Mesothelial cell of epicardium (in vitro differentiated cells): Measurements from ENCODE around the gene ZFAND4. TPM values are rescaled to one million over a fixed set of nuclear protein-coding genes. Genes with fewer than 3 reads are reported as not detected.
"Not testable (repeated sequence)": the region's sequence is repeated elsewhere in the genome, so short reads cannot be mapped to it uniquely, and the experiment has no call there.

ENCODE experiments used
- DNase-seq, 2 experiments: peaks; one replicate each; pipeline ENCODE4 v3.0.0; 2021; ENCODE audit warnings: low spot score in 2 of 2; ENCODE audit not compliant: unreplicated experiment in 2 of 2
- H3K27ac Mint-ChIP-seq: 2 replicates; pipeline ENCODE4 v1.8.0; 2021; ENCODE audit warnings: mixed read lengths
- H3K27me3 Mint-ChIP-seq: 2 replicates; pipeline ENCODE4 v1.8.0; 2021; ENCODE audit warnings: low read depth, mixed read lengths
- H3K36me3 Mint-ChIP-seq: 2 replicates; pipeline ENCODE4 v1.8.0; 2021; ENCODE audit warnings: mixed read lengths
- H3K4me1 Mint-ChIP-seq: 2 replicates; pipeline ENCODE4 v1.8.0; 2021; ENCODE audit warnings: mixed read lengths
- H3K4me3 Mint-ChIP-seq: 2 replicates; pipeline ENCODE4 v1.8.0; 2021; ENCODE audit warnings: mild to moderate bottlenecking, moderate library complexity, mixed read lengths
- H3K9me3 Mint-ChIP-seq: 2 replicates; pipeline ENCODE4 v1.8.0; 2021; ENCODE audit warnings: mixed read lengths
- total RNA-seq: library from RNA; stranded (reverse); gene quantifications from 3 replicates; pipeline ENCODE4 v1.2.1, GENCODE V29; 2021
- TF ChIP-seq, protein P1 (sequence below): fragments of 200-600 bp; sonication (generic); IDR thresholded peaks from one replicate; pipeline ENCODE4 v1.5.0; 2021; ENCODE audit warnings: antibody characterized with exemption; ENCODE audit not compliant: unreplicated experiment

The ZFAND4 gene
- total RNA-seq = 20.2 to 22.4 TPM (median 21.2 TPM) in 3 replicates

DNA sequence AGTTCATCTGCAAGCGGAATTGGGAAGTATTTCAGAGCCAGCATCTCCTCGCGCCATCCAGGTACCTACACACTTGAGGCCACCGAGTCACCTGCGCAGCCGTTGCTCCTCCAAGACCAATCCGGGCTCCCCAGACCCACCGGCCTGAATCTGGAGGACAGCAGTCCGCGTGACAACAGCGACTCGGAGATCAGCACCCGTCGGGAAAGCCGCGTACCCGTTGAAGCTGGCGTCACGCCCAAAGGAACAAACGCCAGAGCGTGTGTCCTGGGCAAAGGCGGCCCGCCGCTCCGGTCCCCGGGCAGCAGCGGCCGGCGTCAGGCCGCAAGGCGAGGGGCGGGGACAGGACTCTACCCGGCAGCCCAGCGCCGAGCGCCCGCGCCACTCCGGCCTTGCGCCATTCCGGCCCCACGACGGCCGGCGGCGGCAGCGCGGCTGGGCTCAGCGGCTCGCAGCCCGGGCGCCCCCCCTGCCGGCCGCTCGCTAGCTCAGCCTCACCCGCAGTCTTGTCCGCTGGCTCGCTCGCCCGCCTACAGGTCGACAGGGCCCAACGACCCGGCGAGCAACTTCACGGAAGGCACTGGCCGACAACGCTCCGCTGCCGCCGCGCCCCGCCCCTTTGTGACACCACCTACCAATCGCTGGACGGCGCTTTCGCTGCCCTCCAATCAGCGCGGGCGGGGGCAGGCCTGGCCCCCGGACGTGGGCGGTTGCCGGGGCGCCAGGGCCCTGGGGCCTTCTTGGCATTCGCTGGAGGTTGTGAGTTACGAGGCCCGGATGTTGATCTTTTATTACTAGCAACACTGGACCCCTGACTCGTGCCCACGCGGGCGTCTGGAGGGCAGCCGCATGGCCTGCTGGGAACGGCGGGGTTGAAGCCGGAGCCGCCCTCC is at the start of gene ZFAND4:
TSS of gene ZFAND4 (minus strand) at position 592 of the 893 bp plus-strand sequence. CDS start 9,047 bp downstream, outside the sequence.
- Mint-ChIP-seq H3K4me1 (peaks cover 11% of the 10 kb centered on the region), H3K27ac (peak within 1 kb of the TSS; percentile 76), H3K27me3 (peaks cover 3% of the 10 kb centered on the region), H3K9me3 (no peaks in the 10 kb centered on the region), H3K36me3 (no peaks in the 10 kb centered on the region), H3K4me3 (peak within 1 kb of the TSS; percentile 77)
- peak; percentile 83 to 88 for DNase-seq
- TF ChIP-seq, protein P1, sequence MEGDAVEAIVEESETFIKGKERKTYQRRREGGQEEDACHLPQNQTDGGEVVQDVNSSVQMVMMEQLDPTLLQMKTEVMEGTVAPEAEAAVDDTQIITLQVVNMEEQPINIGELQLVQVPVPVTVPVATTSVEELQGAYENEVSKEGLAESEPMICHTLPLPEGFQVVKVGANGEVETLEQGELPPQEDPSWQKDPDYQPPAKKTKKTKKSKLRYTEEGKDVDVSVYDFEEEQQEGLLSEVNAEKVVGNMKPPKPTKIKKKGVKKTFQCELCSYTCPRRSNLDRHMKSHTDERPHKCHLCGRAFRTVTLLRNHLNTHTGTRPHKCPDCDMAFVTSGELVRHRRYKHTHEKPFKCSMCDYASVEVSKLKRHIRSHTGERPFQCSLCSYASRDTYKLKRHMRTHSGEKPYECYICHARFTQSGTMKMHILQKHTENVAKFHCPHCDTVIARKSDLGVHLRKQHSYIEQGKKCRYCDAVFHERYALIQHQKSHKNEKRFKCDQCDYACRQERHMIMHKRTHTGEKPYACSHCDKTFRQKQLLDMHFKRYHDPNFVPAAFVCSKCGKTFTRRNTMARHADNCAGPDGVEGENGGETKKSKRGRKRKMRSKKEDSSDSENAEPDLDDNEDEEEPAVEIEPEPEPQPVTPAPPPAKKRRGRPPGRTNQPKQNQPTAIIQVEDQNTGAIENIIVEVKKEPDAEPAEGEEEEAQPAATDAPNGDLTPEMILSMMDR = peak; percentile 44

DNA sequence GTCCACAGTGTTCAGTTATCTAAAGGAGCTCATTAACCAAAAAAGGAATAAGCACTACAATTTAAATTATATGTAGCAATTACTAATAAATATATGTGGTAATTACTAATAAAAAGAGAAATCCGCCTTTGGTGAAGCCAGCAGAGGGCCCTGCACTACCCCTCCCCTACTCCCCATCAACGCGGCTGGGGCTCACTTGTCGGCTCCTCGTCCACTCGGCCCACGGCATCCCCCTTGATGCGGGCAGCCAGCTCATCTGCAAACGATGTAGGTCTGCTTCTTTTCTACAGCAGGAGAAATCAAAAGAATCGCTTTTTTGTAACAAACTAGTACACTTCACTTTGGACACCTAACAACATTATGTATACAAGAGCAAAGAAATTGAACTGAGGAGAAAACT is 48.9 kb upstream of the ZFAND4 start:
- not testable (repeated sequence) for H3K4me3 Mint-ChIP-seq, DNase-seq, H3K4me1 Mint-ChIP-seq, H3K27ac Mint-ChIP-seq, H3K36me3 Mint-ChIP-seq, H3K9me3 Mint-ChIP-seq
- H3K27me3 Mint-ChIP-seq = peaks cover 36% of the 10 kb centered on the region

DNA sequence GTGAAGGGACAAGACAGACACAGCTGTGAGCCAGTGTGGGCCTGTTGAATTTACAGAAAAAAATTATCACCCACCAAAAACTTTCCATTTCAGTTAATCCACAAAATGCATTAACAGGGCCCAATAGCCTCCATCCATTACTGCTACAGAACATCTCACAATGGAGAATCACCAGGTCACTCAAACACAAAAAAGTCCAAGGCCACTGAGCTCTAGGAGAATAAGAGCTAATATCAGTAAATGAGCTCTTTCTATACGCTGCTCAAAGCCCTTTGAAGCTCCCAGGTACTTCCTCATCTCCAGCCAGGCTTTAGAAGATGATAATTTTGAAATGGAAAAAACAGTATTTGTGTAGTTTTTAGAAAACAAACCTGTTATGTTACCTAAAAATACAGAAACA is 45.1 kb upstream of the ZFAND4 start:
- H3K27ac Mint-ChIP-seq, H3K4me1 Mint-ChIP-seq, DNase-seq, H3K9me3 Mint-ChIP-seq, H3K36me3 Mint-ChIP-seq, H3K4me3 Mint-ChIP-seq: not testable (repeated sequence)
- peaks cover 48% of the 10 kb centered on the region for H3K27me3 Mint-ChIP-seq

DNA sequence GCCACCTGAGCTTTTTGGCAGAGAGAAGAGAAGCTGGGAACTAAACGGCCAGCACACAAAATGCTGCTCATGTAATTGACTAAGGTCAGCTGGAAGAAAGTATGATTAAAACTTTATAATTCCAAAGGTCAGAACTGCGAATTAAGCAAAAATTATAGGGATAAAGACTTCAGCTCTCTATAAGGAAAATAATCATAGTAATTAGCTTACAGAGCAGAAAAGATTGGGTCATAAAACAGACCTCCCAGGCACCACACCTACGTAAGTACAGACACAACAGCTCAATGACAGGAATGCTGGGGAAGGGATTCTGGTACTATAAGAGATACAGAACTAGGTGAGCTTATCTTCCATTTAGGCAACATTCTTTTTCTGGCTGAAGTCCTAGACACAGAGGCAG is 44.5 kb upstream of the ZFAND4 start:
- not testable (repeated sequence) for H3K36me3 Mint-ChIP-seq, DNase-seq, H3K4me1 Mint-ChIP-seq, H3K4me3 Mint-ChIP-seq, H3K9me3 Mint-ChIP-seq, H3K27ac Mint-ChIP-seq
- peaks cover 44% of the 10 kb centered on the region for H3K27me3 Mint-ChIP-seq

DNA sequence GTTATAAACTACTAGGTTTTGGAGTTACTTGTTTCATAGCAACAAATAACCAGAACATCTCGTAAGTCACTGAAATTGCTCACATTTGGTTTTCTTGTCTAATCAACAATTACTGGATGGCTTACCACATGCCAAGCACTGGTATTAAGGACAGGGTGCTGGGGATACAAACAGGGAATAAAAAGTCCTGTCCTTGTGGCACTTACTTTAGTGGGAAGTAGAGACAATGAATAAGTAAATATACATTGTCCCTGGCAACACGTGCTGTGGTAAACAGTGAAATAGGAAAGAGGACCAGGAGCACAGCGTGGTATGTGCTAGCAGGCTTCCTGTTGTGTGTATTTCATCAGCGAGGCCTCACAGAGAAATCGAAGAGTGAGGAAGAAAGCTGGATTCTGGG is 38.7 kb upstream of the ZFAND4 start:
- not testable (repeated sequence) for H3K9me3 Mint-ChIP-seq, DNase-seq, H3K36me3 Mint-ChIP-seq, H3K27me3 Mint-ChIP-seq, H3K4me1 Mint-ChIP-seq, H3K27ac Mint-ChIP-seq, H3K4me3 Mint-ChIP-seq

DNA sequence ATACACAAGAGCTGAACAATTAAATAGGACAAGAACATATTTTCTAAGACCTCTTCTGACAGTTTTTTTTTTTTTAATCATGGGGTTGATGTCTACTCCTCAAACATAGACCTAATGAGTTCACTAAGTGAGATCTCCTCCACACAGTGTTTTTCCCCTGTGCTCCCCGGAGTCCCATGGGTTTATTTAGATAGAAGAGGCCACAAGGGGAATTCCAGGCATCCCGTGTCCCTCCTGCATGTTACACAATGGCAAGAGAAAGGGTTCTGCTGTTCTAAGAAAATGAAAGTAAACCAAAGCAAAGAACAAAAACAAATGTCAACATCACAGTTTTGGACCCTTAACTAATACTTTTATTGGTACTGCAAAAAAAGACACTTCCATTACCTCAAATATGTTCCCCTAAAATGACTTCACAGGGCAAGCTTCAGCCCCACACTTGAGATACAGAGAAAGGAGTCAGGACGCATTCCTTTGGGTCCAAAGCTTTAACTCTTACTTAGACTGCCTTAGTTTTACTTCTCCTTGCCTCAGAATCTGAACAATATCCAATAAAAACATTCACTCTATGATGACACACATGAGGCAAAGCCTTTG is 37.7 kb upstream of the ZFAND4 start:
- DNase-seq, H3K27ac Mint-ChIP-seq: not testable (repeated sequence)

DNA sequence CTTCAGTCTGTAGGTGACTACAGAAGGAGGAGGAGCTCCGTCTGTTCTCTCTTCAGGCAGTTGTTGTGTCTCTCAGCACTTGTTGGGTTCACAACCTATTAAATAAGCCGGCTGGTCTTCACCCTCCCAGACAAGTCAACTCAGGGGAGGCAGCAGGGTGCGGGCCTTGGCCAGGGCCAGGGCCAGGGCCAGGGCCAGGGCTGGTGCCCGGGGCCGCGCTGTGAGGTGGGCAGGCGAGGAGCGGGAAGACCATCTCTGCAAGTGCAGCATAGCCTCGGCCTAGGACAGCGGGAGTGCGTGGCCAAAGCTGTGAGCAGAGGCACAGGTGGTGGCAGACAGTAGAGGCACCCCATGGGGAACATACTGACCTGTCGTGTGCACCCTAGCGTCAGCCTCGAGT is 5.9 kb upstream of the ZFAND4 start:
- H3K36me3 Mint-ChIP-seq, H3K4me1 Mint-ChIP-seq, H3K27ac Mint-ChIP-seq: not testable (repeated sequence)

More for the DNA sequence above, 37.7 kb upstream of the ZFAND4 start:
- H3K36me3 Mint-ChIP-seq, H3K4me3 Mint-ChIP-seq, H3K27me3 Mint-ChIP-seq, H3K4me1 Mint-ChIP-seq, H3K9me3 Mint-ChIP-seq: not testable (repeated sequence)

DNA sequence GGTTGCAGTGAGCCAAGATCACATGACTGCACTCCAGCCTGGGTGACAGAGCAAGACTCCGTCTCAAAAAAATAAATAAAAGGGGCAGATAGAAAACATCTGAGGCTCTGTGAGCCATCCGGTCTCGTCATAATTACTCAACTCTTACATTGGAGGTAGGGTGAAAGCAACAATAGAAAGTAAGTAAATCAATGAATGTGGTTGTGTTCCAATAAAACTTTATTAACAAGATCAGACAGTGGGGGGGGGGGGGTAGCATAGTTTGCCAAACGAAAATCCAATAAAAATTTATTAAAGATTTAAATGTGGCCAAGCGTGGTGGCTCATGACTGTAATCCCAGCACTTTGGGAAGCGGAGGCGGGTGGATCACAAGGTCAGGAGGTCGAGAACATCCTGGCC is 2.8 kb upstream of the ZFAND4 start:
- TF ChIP-seq, protein P1 = no peak
- peaks cover 9% of the 10 kb centered on the region for H3K4me1 Mint-ChIP-seq
- H3K27ac Mint-ChIP-seq = no peak overlapping the region
- DNase-seq = no peak
- no peaks in the 10 kb centered on the region for H3K9me3 Mint-ChIP-seq
- H3K4me3 Mint-ChIP-seq = no peak overlapping the region
- peaks cover 7% of the 10 kb centered on the region for H3K27me3 Mint-ChIP-seq
- H3K36me3 Mint-ChIP-seq = no peaks in the 10 kb centered on the region

More for the DNA sequence above, 5.9 kb upstream of the ZFAND4 start:
- DNase-seq, H3K9me3 Mint-ChIP-seq, H3K27me3 Mint-ChIP-seq, H3K4me3 Mint-ChIP-seq: not testable (repeated sequence)
